HS-27A (cell line): ENCODE data around the gene CCDC102A.
"Not testable (repeated sequence)": the region's sequence is repeated elsewhere in the genome, so short reads cannot be mapped to it uniquely, and the experiment has no call there.

ENCODE experiments used
- DNase-seq: peaks from one replicate; pipeline ENCODE4 v3.0.0-alpha.2; 2012; ENCODE audit warnings: low read depth, missing footprints

The CCDC102A gene

DNA sequence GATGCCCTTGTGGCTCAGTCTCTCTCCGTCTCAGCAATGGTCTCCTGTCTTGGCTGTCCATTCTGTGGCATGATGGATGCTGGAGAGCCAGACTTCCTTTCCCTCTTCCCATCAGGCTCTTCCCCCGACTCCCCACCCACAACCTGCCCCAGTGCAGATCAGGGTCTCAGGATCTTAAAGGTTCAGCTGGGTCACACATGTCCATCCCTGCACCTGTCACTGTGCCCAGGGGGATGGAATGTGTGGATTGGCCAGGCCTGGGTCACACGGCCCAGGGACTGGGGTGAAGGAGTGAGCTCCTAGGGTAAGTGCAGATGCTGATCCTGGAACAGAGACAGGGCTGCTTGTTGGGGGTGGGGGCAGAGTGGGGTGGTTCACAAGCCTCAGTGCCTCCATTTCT lies 29.1 kb upstream of the CCDC102A start:
- no peak for DNase-seq

DNA sequence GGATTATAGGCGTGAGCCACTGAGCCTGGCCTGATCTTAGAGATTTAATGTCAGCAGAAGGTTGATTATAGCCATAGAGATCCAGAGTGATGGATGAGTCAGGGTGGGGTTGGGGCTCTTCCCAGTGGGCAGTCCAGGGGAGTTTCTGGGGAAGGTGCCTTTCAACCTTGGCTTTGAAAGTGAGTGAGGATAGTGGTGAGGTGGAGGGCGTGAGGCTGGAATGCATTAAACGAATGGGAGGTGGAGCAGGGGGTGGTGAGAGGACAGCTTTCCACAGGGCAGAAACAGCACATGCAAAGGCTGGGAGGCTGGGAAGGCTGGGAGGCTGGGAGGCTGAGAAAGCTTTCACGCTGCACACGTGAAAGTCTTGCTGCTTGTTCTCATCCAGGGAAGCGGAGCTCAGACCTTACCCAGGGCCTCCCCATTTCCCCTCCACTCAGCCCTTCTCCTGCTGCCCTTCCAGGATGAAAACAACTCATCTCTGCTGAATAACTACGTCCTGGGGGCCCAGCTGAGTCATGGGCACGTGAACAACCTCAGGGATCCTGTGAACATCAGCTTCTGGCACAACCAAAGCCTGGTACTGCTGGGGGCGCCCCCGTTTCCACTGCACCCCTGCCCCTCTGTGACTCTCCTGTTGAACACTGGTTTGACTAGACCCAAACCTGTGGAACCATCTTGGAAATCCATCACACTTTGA lies 28.4 kb upstream of the CCDC102A start:
- no peak for DNase-seq

DNA sequence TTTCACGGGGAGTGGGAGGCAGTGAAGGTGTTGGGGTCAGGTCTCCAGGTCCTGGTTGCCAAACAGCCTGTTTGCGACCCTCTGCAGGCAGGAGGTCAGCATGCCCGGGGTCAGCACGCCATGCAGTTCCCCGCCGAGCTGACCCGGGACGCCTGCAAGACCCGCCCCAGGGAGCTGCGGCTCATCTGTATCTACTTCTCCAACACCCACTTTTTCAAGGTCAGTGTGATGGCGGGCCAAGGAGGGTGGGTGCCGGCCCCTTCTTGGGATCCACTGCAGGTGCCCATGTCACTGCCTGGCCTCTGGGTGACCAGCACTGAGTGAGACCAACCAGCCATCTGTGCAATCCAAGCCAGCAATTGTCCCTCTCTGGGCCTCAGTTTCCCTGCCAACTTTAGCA lies 27.4 kb upstream of the CCDC102A start:
- no peak for DNase-seq

DNA sequence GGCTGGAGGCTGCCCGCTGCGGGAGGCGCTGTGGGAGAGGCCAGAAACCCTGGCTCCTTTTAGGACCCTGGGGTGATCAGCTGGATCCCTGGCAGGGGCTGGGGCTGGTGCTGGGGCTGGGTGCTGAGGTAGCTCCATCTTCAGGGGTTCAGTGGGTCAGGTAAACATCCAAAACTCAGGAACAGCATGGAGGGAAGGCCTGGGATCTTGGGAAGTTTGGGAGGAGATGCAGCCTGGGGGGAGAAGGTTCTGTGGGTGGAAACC lies 27.0 kb upstream of the CCDC102A start:
- DNase-seq: no peak

DNA sequence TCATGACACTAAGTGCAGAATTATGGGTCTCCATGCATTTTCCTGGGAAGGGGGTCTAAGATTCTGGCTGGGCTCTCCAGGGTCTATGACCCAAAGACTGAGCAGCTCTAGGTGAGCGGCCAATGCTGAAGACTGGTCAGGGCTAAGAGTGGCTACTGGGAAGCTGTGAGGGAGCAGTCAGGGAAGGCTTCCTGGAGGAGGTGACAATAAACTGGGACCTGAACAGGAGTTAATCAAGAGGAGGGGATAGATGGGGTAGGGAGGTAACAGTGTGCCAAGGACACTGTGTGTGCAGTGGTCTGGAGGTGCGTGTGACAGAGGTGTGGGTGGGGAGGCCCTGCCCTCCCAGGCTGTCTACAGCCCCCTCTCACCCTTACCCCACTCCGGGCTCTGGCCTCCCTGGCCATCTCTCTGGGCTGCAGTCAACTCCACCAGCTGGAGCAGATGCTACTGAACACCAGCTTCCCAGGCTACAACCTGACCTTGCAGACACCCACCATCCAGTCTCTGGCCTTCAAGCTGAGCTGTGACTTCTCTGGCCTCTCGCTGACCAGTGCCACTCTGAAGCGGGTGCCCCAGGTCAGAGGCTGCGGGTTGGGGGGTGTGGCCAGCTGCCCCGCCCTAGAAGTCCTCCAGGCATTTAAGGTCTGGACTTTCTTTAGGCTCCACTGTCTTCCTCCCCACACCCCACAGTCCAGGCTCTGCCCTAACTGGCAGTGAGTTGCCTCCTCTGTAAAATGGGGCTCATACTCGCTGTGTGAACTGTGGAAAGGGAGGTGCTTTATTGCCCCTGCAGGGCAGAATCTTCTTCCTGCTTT lies 26.5 kb upstream of the CCDC102A start:
- no peak for DNase-seq

GRCh38 chr16:57562066-57562465 lies 25.7 kb upstream of the CCDC102A start:
- DNase-seq: no peak

DNA sequence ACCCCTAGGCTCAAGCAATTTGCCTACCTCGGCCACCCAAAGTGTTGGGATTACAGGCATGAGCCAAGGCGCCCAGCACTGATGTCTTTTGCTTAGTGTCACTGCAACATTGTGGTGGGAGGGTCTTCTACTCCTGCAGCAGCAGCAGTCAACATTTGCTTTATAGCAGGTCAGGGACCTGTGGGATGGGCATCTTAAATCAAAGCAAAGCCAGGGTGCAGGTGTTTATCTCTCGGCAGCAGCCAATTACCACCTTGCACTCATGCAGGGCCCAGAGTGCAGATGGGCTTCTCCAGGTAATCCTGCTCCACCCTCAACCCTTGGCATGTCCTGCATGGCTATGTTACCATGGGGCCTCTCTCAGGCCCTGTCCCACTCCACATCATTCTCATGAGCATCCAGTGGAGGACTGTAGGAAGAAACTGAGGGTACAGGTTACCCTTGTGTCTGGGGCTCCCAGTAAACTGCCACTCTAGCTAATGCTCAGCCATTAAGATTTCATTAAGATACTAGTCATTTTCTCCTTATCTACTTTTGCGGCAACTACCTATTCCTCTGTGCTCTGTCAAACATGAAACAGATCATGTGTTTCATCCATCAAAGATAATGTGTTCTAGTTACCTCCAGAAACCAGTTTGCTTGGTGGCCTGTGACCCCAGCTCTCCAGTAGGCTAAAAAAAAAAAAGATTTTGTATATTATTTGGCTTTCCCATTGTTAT lies 22.9 kb upstream of the CCDC102A start:
- no peak for DNase-seq

DNA sequence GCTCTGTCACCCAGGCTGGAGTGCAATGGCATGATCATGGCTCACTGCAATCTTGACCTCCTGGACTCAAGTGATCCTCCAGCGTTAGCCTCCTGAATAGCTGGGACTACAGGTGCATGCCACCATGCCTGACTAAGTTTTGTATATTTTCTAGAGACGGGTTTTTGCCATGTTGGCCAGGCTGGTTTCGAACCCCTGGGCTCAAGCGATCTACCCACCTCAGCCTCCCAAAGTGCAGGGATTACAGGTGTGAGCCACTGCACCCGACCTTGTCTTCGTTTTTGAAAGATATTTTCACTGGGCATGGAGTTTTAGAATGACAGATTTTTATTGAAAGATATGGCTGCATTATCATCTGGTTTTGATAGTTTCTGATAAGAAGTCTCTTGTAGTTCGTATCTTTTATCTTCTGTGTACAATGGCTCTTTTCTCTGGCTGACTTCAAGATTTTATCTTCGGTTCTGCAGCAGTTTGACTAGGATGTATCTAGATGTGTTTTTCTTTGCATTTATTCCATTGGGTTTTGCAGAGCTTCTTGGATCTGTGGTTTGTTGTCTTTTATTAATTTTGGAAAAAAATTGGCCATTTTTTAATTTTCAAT lies 20.7 kb upstream of the CCDC102A start:
- DNase-seq: no peak

DNA sequence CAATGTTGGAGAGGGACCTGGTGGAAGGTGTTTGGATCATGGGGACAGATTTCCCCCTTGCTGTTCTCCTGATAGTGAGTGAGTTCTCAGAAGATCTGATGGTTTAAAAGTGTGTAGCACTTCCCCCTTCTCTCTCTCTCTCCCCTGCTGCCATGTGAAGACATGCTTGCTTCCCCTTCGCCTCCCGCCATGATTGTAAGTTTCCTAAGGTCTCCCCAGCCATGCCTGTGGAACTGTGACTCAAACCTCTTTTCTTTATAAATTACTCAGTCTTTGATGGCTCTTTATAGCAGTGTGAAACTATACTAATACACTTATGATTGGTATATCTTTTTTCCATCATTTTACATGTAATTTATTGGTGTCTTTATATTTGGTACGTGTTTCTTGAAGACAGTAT lies 19.5 kb upstream of the CCDC102A start:
- no peak for DNase-seq

- no peak for DNase-seq
Observed at GRCh38 chr16:57551057-57551456, 14.7 kb upstream of the CCDC102A start.

GRCh38 chr16:57549730-57550129 lies 13.4 kb upstream of the CCDC102A start:
- DNase-seq: no peak

DNA sequence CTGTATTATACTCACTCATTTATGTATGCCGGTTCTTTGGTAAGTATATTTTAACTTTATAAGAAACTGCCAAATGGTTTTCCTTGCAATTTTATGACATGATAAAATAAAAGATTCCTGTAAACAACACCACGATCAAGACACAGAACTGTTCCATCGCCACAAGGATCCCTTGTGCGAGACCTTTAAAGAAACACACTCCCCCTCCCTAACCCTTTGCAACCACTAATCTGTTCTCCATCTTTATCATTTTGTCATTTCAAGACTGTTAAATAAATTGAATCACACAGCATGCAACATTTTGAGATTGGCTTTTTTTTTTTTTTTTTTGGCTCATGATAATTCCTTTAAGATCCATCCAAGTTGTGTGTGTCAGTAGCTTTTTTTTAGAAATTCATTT lies 12.0 kb upstream of the CCDC102A start:
- DNase-seq: no peak

DNA sequence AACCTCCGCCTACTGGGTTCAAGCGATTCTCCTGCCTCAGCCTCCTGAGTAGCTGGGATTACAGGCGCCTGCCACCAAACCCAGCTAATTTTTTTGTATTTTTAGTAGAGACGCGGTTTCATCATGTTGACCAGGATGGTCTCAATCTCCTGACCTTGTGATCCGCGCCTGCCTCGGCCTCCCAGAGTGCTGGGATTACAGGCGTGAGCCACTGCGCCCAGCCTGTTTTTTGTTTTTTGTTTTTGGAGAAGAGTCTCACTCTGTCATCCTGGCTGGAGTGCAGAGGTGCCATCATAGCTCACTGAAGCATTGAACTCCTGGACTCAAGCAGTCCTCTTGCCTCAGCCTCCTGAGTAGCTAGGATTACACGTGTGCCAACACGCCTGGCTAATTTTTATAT lies 11.2 kb upstream of the CCDC102A start:
- not testable (repeated sequence) for DNase-seq

DNA sequence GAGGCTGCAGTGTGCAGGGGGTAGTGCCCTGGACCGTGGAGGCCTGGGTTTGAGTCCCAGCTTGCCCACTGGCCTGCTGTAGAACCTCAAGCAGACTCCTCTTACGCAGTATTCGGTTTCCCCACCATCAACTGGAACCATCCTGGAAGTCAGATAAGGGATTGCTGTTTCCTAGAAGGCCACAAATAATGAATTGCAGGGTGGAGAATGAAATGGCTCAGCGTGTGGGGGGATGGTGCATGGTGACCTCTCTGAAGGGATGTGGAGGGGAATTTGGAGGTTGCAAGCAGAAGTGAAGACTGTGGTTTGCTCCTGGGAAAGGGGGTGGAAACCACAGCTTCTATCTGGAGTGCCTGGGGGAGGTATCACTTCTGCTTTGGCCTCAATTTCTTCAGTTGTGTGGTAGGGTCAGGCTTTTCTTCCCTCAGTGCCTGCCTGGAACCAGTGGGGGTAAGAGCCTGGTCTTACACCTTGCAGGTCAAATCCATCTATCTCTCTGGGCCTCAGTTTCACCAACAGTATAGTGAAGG lies 7.8 kb upstream of the CCDC102A start:
- DNase-seq: no peak

DNA sequence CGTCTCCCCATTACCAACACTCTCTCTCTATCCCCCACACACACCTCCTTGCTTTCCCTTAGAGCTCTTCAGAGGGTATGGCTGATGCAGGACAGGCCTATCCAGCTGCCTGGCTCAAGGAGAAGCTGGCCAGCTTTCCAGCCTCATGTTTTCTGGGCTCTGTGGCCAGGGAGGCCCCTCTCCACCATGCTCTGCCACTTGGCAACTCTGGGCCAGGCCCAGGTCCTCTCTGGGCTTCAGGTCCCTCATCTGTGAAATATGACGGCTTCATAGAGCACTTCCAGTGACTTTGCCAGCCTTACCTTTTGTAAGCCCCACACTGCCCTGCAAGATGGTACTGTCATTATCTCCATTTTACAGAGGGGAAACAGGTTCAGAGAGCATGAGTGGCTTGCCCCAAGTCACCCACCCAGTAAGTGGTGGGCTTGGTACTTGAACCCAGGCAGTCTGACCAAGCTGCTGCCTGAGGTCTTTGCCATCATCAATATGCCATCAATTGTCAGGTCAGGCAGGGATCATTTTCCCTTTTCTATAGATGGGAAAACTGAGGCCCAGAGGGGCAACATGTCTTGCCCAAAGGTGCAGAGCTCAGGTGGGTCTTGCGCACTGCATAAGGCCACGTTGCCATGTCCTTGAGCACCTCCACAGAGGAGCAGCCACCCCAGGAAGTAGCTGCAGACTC lies 5.5 kb upstream of the CCDC102A start:
- no peak for DNase-seq

DNA sequence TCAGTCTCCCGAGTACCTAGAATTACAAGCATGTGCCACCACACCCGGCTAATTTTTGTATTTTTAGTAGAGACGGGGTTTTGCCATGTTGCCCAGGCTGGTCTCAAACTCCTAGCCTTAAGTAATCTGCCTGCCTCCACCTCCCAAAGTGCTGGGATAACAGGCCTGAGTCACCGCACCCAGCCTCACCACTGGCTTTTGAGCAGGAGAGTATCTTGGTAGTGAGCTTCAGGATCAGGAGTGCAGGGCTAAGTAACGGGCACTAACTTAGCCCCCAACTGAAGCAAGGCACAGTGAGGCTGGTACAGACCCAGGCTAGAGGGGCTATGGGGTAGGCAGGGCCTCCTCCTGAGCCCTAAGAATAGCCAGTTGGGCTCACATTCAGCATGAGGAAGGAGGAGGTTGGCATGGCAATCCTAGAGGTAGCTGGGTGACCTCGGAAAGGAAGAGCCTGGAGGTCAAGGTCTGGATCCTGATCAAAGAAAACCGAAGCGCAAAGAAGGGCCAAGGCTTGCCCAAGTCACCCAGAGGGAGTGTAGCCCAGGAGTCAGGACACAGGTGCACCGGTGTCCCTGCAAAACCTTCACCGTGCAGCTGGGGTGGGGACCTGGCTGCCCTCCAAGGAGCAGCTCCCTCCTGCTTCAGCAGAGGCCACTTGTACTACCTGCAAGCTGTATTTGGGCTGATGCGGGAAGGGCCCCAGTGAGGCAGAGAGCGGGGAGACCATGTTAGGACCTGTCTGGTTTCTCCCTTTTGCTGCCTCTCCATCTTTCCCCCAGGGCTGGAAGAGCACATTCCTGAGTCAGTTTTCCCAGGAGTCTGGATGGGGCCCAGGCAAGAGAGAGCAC lies 4.8 kb upstream of the CCDC102A start:
- DNase-seq: no peak

DNA sequence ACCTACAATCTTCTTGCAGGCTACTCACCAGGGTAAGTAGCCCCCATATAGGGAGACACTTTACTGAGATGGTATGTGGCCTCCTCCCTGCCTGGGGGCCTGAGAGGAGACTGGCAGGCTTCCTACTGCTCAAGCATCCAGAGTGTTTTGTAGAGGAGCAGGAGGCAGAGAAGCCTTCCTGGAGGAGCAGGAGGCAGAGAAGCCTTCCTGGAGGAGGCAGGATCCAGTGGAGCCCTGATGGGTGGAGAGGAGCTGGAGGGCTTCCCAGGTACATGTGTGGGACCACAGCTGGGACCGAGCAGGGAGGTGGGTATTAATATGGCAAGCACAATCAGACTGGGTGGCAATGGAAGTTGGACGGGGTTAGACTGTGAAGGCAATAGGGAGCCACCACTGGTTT lies 4.0 kb upstream of the CCDC102A start:
- no peak for DNase-seq

GRCh38 chr16:57539072-57539796 lies 2.9 kb upstream of the CCDC102A start:
- no peak for DNase-seq

DNA sequence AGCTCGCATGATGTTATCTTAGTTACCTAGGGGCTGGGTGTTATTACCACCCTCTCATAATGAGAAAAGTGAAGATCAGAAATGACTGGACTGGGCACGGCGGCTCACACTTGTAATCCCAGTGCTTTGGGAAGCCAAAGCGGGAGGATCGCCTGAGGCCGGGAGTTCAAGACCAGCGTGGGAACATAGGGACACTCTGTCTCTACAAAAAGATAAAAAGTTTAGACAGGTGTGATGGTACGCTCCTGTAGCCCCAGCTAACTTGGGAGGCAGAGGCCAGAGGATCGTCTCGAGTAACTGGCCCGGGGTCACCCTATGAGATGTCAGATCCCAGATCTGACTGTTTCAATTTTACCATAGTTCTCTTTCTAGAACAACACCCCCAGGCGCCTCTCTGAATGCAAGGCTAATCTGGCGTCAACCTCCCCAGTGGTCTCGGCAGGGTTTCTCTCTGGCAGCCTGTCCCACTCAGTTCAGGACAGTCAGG lies 1.9 kb upstream of the CCDC102A start:
- no peak for DNase-seq

DNA sequence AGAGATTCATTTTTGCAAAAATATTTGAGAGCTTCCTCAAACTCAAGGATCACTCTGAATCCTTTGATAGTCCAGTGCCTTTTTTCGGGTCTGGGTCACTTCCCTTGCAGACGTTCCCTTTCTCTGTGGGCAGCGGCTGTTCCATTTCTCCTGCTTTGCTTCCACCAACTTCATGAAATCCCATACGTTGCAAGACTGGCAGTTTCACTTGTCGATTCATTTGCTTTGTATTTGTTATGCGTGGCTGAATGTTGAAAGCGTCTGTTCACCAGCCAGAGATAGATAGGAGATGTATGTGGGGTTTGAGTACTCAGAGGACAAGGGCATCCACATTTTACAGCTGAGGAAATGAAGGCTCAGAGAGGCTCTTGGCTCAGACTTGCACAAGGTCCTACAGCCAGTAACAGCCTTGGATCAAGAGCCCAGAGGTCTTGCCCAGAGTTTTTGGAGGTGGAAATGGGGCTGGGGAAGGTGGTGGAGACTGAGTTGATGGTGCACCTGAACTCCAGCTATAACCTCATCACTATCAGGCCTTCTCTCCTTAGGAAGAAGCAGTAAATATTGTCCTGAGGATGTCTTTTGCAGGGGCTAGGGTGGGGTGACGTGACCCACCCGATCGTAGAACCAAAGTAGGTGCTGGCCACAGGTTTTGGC lies 1.3 kb upstream of the CCDC102A start:
- DNase-seq: no peak
